HG02885 (cell line): ENCODE data around the gene BCL11B.
"Not testable (repeated sequence)": the region's sequence is repeated elsewhere in the genome, so short reads cannot be mapped to it uniquely, and the experiment has no call there.

ENCODE experiments used
- ATAC-seq: cut with Tn5 transposase; IDR thresholded peaks from one replicate; pipeline ENCODE4 v1.9.1; 2021; ENCODE audit warnings: mild to moderate bottlenecking; ENCODE audit not compliant: unreplicated experiment, poor library complexity

Gene BCL11B

GRCh38 chr14:99187858-99188257, 84.1 kb downstream of the BCL11B start:
- no peak for ATAC-seq

- no peak for ATAC-seq
Measured at GRCh38 chr14:99186956-99187690, 84.9 kb downstream of the BCL11B start.

- ATAC-seq: not testable (repeated sequence)
Measured at GRCh38 chr14:99186336-99186735, 85.7 kb downstream of the BCL11B start.

- no peak for ATAC-seq
Measured at GRCh38 chr14:99185436-99186068, 86.4 kb downstream of the BCL11B start.

GRCh38 chr14:99183716-99184115, 88.3 kb downstream of the BCL11B start:
- ATAC-seq: no peak

- no peak for ATAC-seq
Measured at GRCh38 chr14:99183311-99183710, 88.7 kb downstream of the BCL11B start.

- ATAC-seq: no peak
Measured at GRCh38 chr14:99182548-99183250, 89.3 kb downstream of the BCL11B start.

GRCh38 chr14:99181804-99182520, 90.0 kb downstream of the BCL11B start:
- ATAC-seq: no peak

GRCh38 chr14:99181241-99181640, 90.8 kb downstream of the BCL11B start:
- no peak for ATAC-seq

GRCh38 chr14:99179946-99180345, 92.1 kb downstream of the BCL11B start:
- no peak for ATAC-seq

- ATAC-seq: no peak
Measured at GRCh38 chr14:99179506-99179905, 92.5 kb downstream of the BCL11B start.

- no peak for ATAC-seq
Measured at GRCh38 chr14:99177886-99178835, 93.8 kb downstream of the BCL11B start.

- ATAC-seq: no peak
Measured at GRCh38 chr14:99177046-99177655, 94.8 kb downstream of the BCL11B start.

- no peak for ATAC-seq
Measured at GRCh38 chr14:99176156-99176945, 95.6 kb downstream of the BCL11B start.

GRCh38 chr14:99175331-99176155, 96.5 kb downstream of the BCL11B start:
- ATAC-seq: no peak

GRCh38 chr14:99174770-99175319, 97.2 kb downstream of the BCL11B start:
- no peak for ATAC-seq

- ATAC-seq: no peak
Measured at GRCh38 chr14:99174081-99174769, 97.8 kb downstream of the BCL11B start.
